H7 (cell line): ENCODE results near the gene XK. TPM values are rescaled to one million over a fixed set of nuclear protein-coding genes. Genes with fewer than 3 reads are reported as not detected.
"Not testable (repeated sequence)": the region's sequence is repeated elsewhere in the genome, so short reads cannot be mapped to it uniquely, and the experiment has no call there.

ENCODE experiments used
- DNase-seq: peaks from one replicate; pipeline ENCODE4 v3.0.0; 2012
- H3K27me3 ChIP-seq: 2 replicates; pipeline ENCODE4 v1.6.0; 2011; ENCODE audit warnings: mild to moderate bottlenecking, low read length; ENCODE audit not compliant: control insufficient read depth, insufficient read depth
- H3K36me3 ChIP-seq: replicated peaks from 2 replicates; pipeline ENCODE4 v1.5.1; 2011; ENCODE audit warnings: low read length; ENCODE audit not compliant: control insufficient read depth, insufficient read depth
- H3K4me3 ChIP-seq: 2 replicates; pipeline ENCODE4 v1.5.1; 2011; ENCODE audit warnings: low read depth, mild to moderate bottlenecking, control low read depth, low read length, moderate library complexity; ENCODE audit not compliant: insufficient read depth
- total RNA-seq: library from RNA; depleted of rRNA; stranded (reverse); fragments of >200 nt; shearing (Covaris generic); gene quantifications from 2 replicates; pipeline ENCODE4 v1.2.3, GENCODE V29; 2014

Gene XK
- total RNA-seq, 1 experiment from 2014 or later, result 1.2 TPM

- Histone ChIP-seq H3K4me3 (no peak overlapping the region), H3K27me3 (no peaks in the 10 kb centered on the region), H3K36me3 (no peaks in the 10 kb centered on the region)
- DNase-seq, result no peak
These were observed 68.9 kb downstream of the XK start for GRCh38 chrX:37754516-37754915.

GRCh38 chrX:37755025-37755424 is 69.4 kb downstream of the XK start:
- Histone ChIP-seq H3K36me3 (no peaks in the 10 kb centered on the region), H3K27me3 (no peaks in the 10 kb centered on the region)

GRCh38 chrX:37757082-37757481 is 71.5 kb downstream of the XK start:
- no peaks in the 10 kb centered on the region for H3K27me3 ChIP-seq
- H3K4me3 ChIP-seq, result no peak overlapping the region
- no peaks in the 10 kb centered on the region for H3K36me3 ChIP-seq
- no peak for DNase-seq

More at GRCh38 chrX:37755025-37755424, 69.4 kb downstream of the XK start:
- H3K4me3 ChIP-seq, result no peak overlapping the region
- no peak for DNase-seq

- DNase-seq, result no peak
- H3K27me3 ChIP-seq, result no peaks in the 10 kb centered on the region
- no peaks in the 10 kb centered on the region for H3K36me3 ChIP-seq
- no peak overlapping the region for H3K4me3 ChIP-seq
These were observed 73.8 kb downstream of the XK start for GRCh38 chrX:37759351-37759750.

- Histone ChIP-seq H3K4me3 (no peak overlapping the region), H3K27me3 (no peaks in the 10 kb centered on the region), H3K36me3 (no peaks in the 10 kb centered on the region)
- DNase-seq, result no peak
These were observed 74.4 kb downstream of the XK start for GRCh38 chrX:37759878-37760418.

GRCh38 chrX:37763400-37763799 is 77.8 kb downstream of the XK start:
- Histone ChIP-seq H3K36me3 (no peaks in the 10 kb centered on the region), H3K4me3 (no peak overlapping the region), H3K27me3 (no peaks in the 10 kb centered on the region)
- no peak for DNase-seq

- Histone ChIP-seq H3K27me3 (no peaks in the 10 kb centered on the region), H3K36me3 (no peaks in the 10 kb centered on the region), H3K4me3 (no peak overlapping the region)
- DNase-seq, result no peak
These were observed 79.9 kb downstream of the XK start for GRCh38 chrX:37765507-37765906.

- Histone ChIP-seq H3K4me3 (no peak overlapping the region), H3K27me3 (no peaks in the 10 kb centered on the region), H3K36me3 (no peaks in the 10 kb centered on the region)
- no peak for DNase-seq
These were observed 81.8 kb downstream of the XK start for GRCh38 chrX:37767430-37767829.

- not testable (repeated sequence) for H3K27me3 ChIP-seq, DNase-seq, H3K36me3 ChIP-seq, H3K4me3 ChIP-seq
These were observed 83.3 kb downstream of the XK start for GRCh38 chrX:37768866-37769265.

- DNase-seq, result no peak
- H3K36me3 ChIP-seq, result no peaks in the 10 kb centered on the region
- no peak overlapping the region for H3K4me3 ChIP-seq
- H3K27me3 ChIP-seq, result no peaks in the 10 kb centered on the region
These were observed 90.8 kb downstream of the XK start for GRCh38 chrX:37776283-37776986.

- DNase-seq, result no peak
- no peaks in the 10 kb centered on the region for H3K36me3 ChIP-seq
- H3K27me3 ChIP-seq, result no peaks in the 10 kb centered on the region
- no peak overlapping the region for H3K4me3 ChIP-seq
These were observed 91.4 kb downstream of the XK start for GRCh38 chrX:37776987-37777325.

GRCh38 chrX:37779857-37780256 is 94.3 kb downstream of the XK start, which contains the start of gene CYBB:
Gene CYBB, plus strand, starts transcription at chrX:37780059. Its CDS starts 19 bp downstream, at chrX:37780078.
- Histone ChIP-seq H3K27me3 (no peaks in the 10 kb centered on the region), H3K36me3 (no peaks in the 10 kb centered on the region), H3K4me3 (no peak within 1 kb of the TSS)
- no peak for DNase-seq

GRCh38 chrX:37781081-37781480 is 95.5 kb downstream of the XK start:
- no peak for DNase-seq
- H3K36me3 ChIP-seq, result no peaks in the 10 kb centered on the region
- H3K4me3 ChIP-seq, result no peak overlapping the region

More at GRCh38 chrX:37781081-37781480, 95.5 kb downstream of the XK start:
- H3K27me3 ChIP-seq, result no peaks in the 10 kb centered on the region
